GM18951 (cell line): ENCODE results near the gene CLEC18A.
"Not testable (repeated sequence)": the region's sequence is repeated elsewhere in the genome, so short reads cannot be mapped to it uniquely, and the experiment has no call there.

ENCODE experiments used
- POLR2A ChIP-seq: IDR thresholded peaks from 4 replicates; pipeline ENCODE4 v1.6.1; 2011; ENCODE audit warnings: mild to moderate bottlenecking; ENCODE audit not compliant: insufficient read length, insufficient read depth; ENCODE audit errors: extremely low read depth
- in situ Hi-C: fragments of 300-500 bp; cut with MboI; formaldehyde crosslinking; loops from one replicate; pipeline ENCODE4 v1.12.0; 2022; ENCODE audit warnings: low sequenced_read_pairs, mixed read lengths, inconsistent platforms; ENCODE audit not compliant: unreplicated experiment

CLEC18A gene

GRCh38 chr16:69934751-69935150 lies 16.4 kb upstream of the CLEC18A start:
- no peak for TF ChIP-seq POLR2A
- in situ Hi-C loops: loop anchor here (5.0 kb wide), 1 partner anchor 137 kb away; no protein-coding TSS in a partner anchor

- TF ChIP-seq POLR2A: no peak
- in situ Hi-C loops: no loop called here
Measured at GRCh38 chr16:69935278-69935711, 15.8 kb upstream of the CLEC18A start.

GRCh38 chr16:69935740-69936139 lies 15.4 kb upstream of the CLEC18A start:
- in situ Hi-C loops: no loop called here
- no peak for TF ChIP-seq POLR2A

- in situ Hi-C loops: no loop called here
- TF ChIP-seq POLR2A: no peak
Measured at GRCh38 chr16:69936252-69936651, 14.9 kb upstream of the CLEC18A start.

GRCh38 chr16:69936751-69937211 lies 14.4 kb upstream of the CLEC18A start:
- in situ Hi-C loops: no loop called here
- TF ChIP-seq POLR2A: no peak

- in situ Hi-C loops: no loop called here
- no peak for TF ChIP-seq POLR2A
Measured at GRCh38 chr16:69937465-69937951, 13.6 kb upstream of the CLEC18A start.

- TF ChIP-seq POLR2A: no peak
- in situ Hi-C loops: no loop called here
Measured at GRCh38 chr16:69938981-69939820, 11.9 kb upstream of the CLEC18A start.

- no peak for TF ChIP-seq POLR2A
- in situ Hi-C loops: no loop called here
Measured at GRCh38 chr16:69939821-69940585, 11.1 kb upstream of the CLEC18A start.

- TF ChIP-seq POLR2A: no peak
- in situ Hi-C loops: no loop called here
Measured at GRCh38 chr16:69940676-69941075, 10.5 kb upstream of the CLEC18A start.

GRCh38 chr16:69941251-69942098 lies 9.7 kb upstream of the CLEC18A start:
- TF ChIP-seq POLR2A: no peak

GRCh38 chr16:69942099-69942491 lies 9.0 kb upstream of the CLEC18A start:
- TF ChIP-seq POLR2A: no peak
- in situ Hi-C loops: no loop called here

More at GRCh38 chr16:69941251-69942098, 9.7 kb upstream of the CLEC18A start:
- in situ Hi-C loops: no loop called here

GRCh38 chr16:69942627-69943170 lies 8.4 kb upstream of the CLEC18A start:
- TF ChIP-seq POLR2A: no peak
- in situ Hi-C loops: no loop called here

GRCh38 chr16:69943241-69944036 lies 7.7 kb upstream of the CLEC18A start:
- in situ Hi-C loops: not testable (repeated sequence)

- in situ Hi-C loops: loop anchor here (25.0 kb wide), 1 partner anchor 237 kb away; no protein-coding TSS in a partner anchor
Measured at GRCh38 chr16:69950411-69950810, 723 bp upstream of the CLEC18A start.

- in situ Hi-C loops: loop anchor here (25.0 kb wide), 1 partner anchor 236 kb away; no protein-coding TSS in a partner anchor
Measured at GRCh38 chr16:69951672-69952031, 518 bp downstream of the CLEC18A start.

GRCh38 chr16:69952116-69952515 lies 982 bp downstream of the CLEC18A start:
- in situ Hi-C loops: loop anchor here (25.0 kb wide), 1 partner anchor 235 kb away; no protein-coding TSS in a partner anchor
